Cardiac muscle cell (in vitro differentiated cells and primary cell): Measurements from ENCODE around the gene IRF2BP1. TPM values are rescaled to one million over a fixed set of nuclear protein-coding genes. Genes with fewer than 3 reads are reported as not detected.
"Not testable (repeated sequence)": the region's sequence is repeated elsewhere in the genome, so short reads cannot be mapped to it uniquely, and the experiment has no call there.

ENCODE experiments used
- DNase-seq, 2 donors: peaks; one replicate each; pipeline versions ENCODE4 v3.0.0 to v3.0.0-alpha.2; 2010 to 2017; ENCODE audit warnings: low read depth in 1 of 2, low spot score in 1 of 2
- H3K27ac ChIP-seq: fragments of 200-600 bp; sonication (generic); 2 replicates; pipeline ENCODE4 v1.5.1; 2016
- H3K27me3 ChIP-seq: fragments of 200-600 bp; sonication (generic); 2 replicates; pipeline ENCODE4 v1.6.0; 2016; ENCODE audit warnings: control low read depth
- H3K36me3 ChIP-seq: fragments of 200-600 bp; sonication (generic); 2 replicates; pipeline ENCODE4 v1.5.1; 2016; ENCODE audit warnings: control low read depth
- H3K4me1 ChIP-seq: fragments of 200-600 bp; sonication (generic); 2 replicates; pipeline ENCODE4 v1.8.1; 2017; ENCODE audit warnings: low read depth, mild to moderate bottlenecking, mixed run types
- H3K4me3 ChIP-seq: fragments of 200-600 bp; sonication (generic); 2 replicates; pipeline ENCODE4 v1.5.1; 2016; ENCODE audit warnings: mild to moderate bottlenecking
- H3K9me3 ChIP-seq: fragments of 200-600 bp; sonication (generic); 2 replicates; pipeline ENCODE4 v1.5.1; 2017; ENCODE audit warnings: low read depth, mild to moderate bottlenecking, control low read depth
- CTCF ChIP-seq: IDR thresholded peaks from 2 replicates; pipeline ENCODE4 v1.5.1; 2012; ENCODE audit warnings: low read depth, mild to moderate bottlenecking, low read length
- polyA plus RNA-seq: library from polyadenylated mRNA; unstranded; fragments of >200 nt; fragmentation: Nextera tagmentation; extraction: Ambion mirVana; gene quantifications from 2 replicates; pipeline ENCODE4 v1.2.1, GENCODE V29; 2016
- total RNA-seq: library from RNA; depleted of rRNA; stranded (reverse); fragments of >200 nt; gene quantifications from 2 replicates; pipeline ENCODE4 v1.2.3, GENCODE V29; 2016

Gene IRF2BP1
- total and polyA plus RNA-seq, 2 experiments from 2014 or later, result 14.5 to 71.8 TPM

- H3K4me1 ChIP-seq, result peaks cover 9% of the 10 kb centered on the region
- peak in 1 of 2 donors; percentile 25 for DNase-seq
- no peaks in the 10 kb centered on the region for H3K36me3 ChIP-seq
- H3K4me3 ChIP-seq, result no peak overlapping the region
- H3K27me3 ChIP-seq, result no peaks in the 10 kb centered on the region
- H3K9me3 ChIP-seq, result no peaks in the 10 kb centered on the region
- TF ChIP-seq CTCF, result no peak
- no peak overlapping the region for H3K27ac ChIP-seq
Observed at GRCh38 chr19:45876161-45876410, 9.9 kb downstream of the IRF2BP1 start.

- no peak for DNase-seq
- H3K27ac ChIP-seq, result no peak overlapping the region
Observed at GRCh38 chr19:45874620-45874966, 11.3 kb downstream of the IRF2BP1 start.

GRCh38 chr19:45873219-45873772, 12.6 kb downstream of the IRF2BP1 start:
- H3K4me1 ChIP-seq, result peaks cover 9% of the 10 kb centered on the region
- no peak for DNase-seq
- H3K4me3 ChIP-seq, result no peak overlapping the region
- no peak overlapping the region for H3K27ac ChIP-seq
- H3K9me3 ChIP-seq, result no peaks in the 10 kb centered on the region
- TF ChIP-seq CTCF, result no peak
- H3K27me3 ChIP-seq, result no peaks in the 10 kb centered on the region
- no peaks in the 10 kb centered on the region for H3K36me3 ChIP-seq

More at GRCh38 chr19:45874620-45874966, 11.3 kb downstream of the IRF2BP1 start:
- Histone ChIP-seq H3K36me3 (no peaks in the 10 kb centered on the region), H3K4me3 (no peak overlapping the region), H3K4me1 (peaks cover 9% of the 10 kb centered on the region), H3K9me3 (no peaks in the 10 kb centered on the region), H3K27me3 (no peaks in the 10 kb centered on the region)
- TF ChIP-seq CTCF, result no peak

GRCh38 chr19:45872095-45872919, 13.6 kb downstream of the IRF2BP1 start:
- no peak for DNase-seq

GRCh38 chr19:45870798-45871197, 15.1 kb downstream of the IRF2BP1 start:
- no peak for TF ChIP-seq CTCF
- DNase-seq, result no peak
- H3K4me1 ChIP-seq, result no peaks in the 10 kb centered on the region
- H3K27me3 ChIP-seq, result no peaks in the 10 kb centered on the region
- H3K36me3 ChIP-seq, result no peaks in the 10 kb centered on the region
- H3K9me3 ChIP-seq, result no peaks in the 10 kb centered on the region
- no peak overlapping the region for H3K4me3 ChIP-seq
- H3K27ac ChIP-seq, result no peak overlapping the region

More at GRCh38 chr19:45872095-45872919, 13.6 kb downstream of the IRF2BP1 start:
- H3K9me3 ChIP-seq, result no peaks in the 10 kb centered on the region
- peaks cover 9% of the 10 kb centered on the region for H3K4me1 ChIP-seq
- H3K27ac ChIP-seq, result no peak overlapping the region
- TF ChIP-seq CTCF, result no peak
- no peak overlapping the region for H3K4me3 ChIP-seq
- no peaks in the 10 kb centered on the region for H3K27me3 ChIP-seq
- no peaks in the 10 kb centered on the region for H3K36me3 ChIP-seq

- not testable (repeated sequence) for H3K4me3 ChIP-seq, H3K27ac ChIP-seq, H3K27me3 ChIP-seq, H3K4me1 ChIP-seq, H3K9me3 ChIP-seq, DNase-seq, H3K36me3 ChIP-seq
Observed at GRCh38 chr19:45867241-45867640, 18.7 kb downstream of the IRF2BP1 start.
